Tibial nerve (tissue), 4 donors: ENCODE results near the gene CC2D2A. TPM values are rescaled to one million over a fixed set of nuclear protein-coding genes. Genes with fewer than 3 reads are reported as not detected.

Experiments used
- DNase-seq, 2 donors: peaks; one replicate each; pipeline ENCODE4 v3.0.0-alpha.2; 2019; ENCODE audit warnings: low spot score in 2 of 2
- H3K27ac ChIP-seq, 4 donors: fragments of 200-600 bp; sonication (generic) in 3 of 4; one replicate each; pipeline ENCODE4 v1.5.1; 2017 to 2019; ENCODE audit warnings: mild to moderate bottlenecking in 1 of 4
- H3K27me3 ChIP-seq, 2 donors: fragments of 200-600 bp; sonication (generic) in 1 of 2; one replicate each; pipeline versions ENCODE4 v1.5.1 to v1.6.0; 2017 to 2019
- H3K36me3 ChIP-seq, 3 donors: fragments of 200-600 bp; sonication (generic); one replicate each; pipeline ENCODE4 v1.5.1; 2018 to 2019
- H3K4me1 ChIP-seq, 4 donors: fragments of 200-600 bp; sonication (generic) in 3 of 4; one replicate each; pipeline ENCODE4 v1.5.1; 2017 to 2019
- H3K4me3 ChIP-seq, 4 donors: fragments of 200-600 bp; sonication (generic) in 3 of 4; one replicate each; pipeline ENCODE4 v1.5.1; 2017 to 2019; ENCODE audit warnings: mild to moderate bottlenecking in 1 of 4, moderate library complexity in 1 of 4
- H3K9me3 ChIP-seq, 4 donors: fragments of 200-600 bp; sonication (generic) in 3 of 4; one replicate each; pipeline ENCODE4 v1.5.1; 2017 to 2019
- CTCF ChIP-seq, 5 experiments: fragments of 200-600 bp in 3 of 5; fragments of 450-650 bp in 2 of 5; sonication (generic) in 3 of 5; IDR thresholded peaks; one replicate each; pipeline ENCODE4 v1.5.1; 2016 to 2019; ENCODE audit warnings: antibody characterized with exemption in 5 of 5, mild to moderate bottlenecking in 3 of 5, moderate library complexity in 2 of 5
- EP300 ChIP-seq, 2 donors: sonication (generic); formaldehyde crosslinking; IDR thresholded peaks; one replicate each; pipeline ENCODE4 v1.6.1; 2017; ENCODE audit warnings: antibody characterized with exemption in 2 of 2, mild to moderate bottlenecking in 1 of 2
- POLR2A ChIP-seq, 2 donors: fragments of 450-650 bp; IDR thresholded peaks; one replicate each; pipeline ENCODE4 v1.6.1; 2017; ENCODE audit warnings: antibody characterized with exemption in 2 of 2, mild to moderate bottlenecking in 2 of 2, moderate library complexity in 2 of 2
- WGBS, 2 donors: methylation state at CpG; one replicate each; pipeline ENCODE4 v1.1.5; 2018; 5-methylcytosine and 5-hydroxymethylcytosine counted together
- total RNA-seq, 4 donors: library from RNA; depleted of rRNA; stranded (reverse); fragments of >200 nt; gene quantifications; one replicate each; pipeline ENCODE4 v1.1.0, GENCODE V29; 2016

The CC2D2A gene
- total RNA-seq, 4 donors from 2014 or later, result 29.5 to 47.9 (median 38.4) TPM

DNA sequence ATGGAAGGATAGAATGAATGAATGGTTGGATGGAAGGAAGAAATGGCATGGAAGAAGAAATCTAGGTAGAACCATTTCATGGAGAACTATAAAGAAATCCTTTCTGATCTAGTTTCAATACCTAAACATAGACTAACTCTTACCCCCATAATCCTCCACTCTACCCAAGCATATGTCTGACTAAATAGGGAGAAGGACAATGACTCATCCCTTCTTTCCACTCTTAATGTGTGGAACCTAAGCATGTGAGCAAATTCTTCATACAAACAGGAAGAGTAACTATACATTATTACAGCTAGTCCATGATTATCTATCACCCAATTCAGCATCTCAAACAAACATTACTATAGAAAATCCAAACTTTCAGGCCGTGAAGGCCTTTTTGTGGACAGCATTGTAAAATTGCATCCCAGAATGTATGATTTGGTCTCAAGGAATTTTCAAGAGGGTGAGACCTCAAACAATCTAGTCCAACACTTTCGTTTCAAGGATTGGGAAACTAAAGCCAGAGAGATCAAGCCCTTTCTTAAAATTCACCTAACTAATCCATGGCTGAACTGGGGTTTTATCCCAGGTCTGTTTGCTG, 30.6 kb upstream of the CC2D2A start:
- WGBS, 2 donors, result 46 to 78% methylated on average over 2 of the region's 2 CpGs
- Histone ChIP-seq H3K27me3 (no peaks in the 10 kb centered on the region), H3K4me3 (no peak overlapping the region), H3K4me1 (peaks cover 0 to 16% (median 3%) of the 10 kb centered on the region in 4 donors), H3K36me3 (no peaks in the 10 kb centered on the region), H3K27ac (no peak overlapping the region), H3K9me3 (peaks cover 0 to 5% (median 0%) of the 10 kb centered on the region in 4 donors)
- TF ChIP-seq POLR2A (IDR thresholded peaks at IDR 0.05), result no peak
- DNase-seq, result no peak

- WGBS, 2 donors, result 62 to 87% methylated on average over 2 of the region's 2 CpGs
- peaks cover 0 to 5% (median 0%) of the 10 kb centered on the region in 4 donors for H3K9me3 ChIP-seq
- no peak for DNase-seq
- no peak overlapping the region for H3K4me3 ChIP-seq
- H3K27ac ChIP-seq, result no peak overlapping the region
- no peaks in the 10 kb centered on the region for H3K36me3 ChIP-seq
- no peaks in the 10 kb centered on the region for H3K4me1 ChIP-seq
- no peaks in the 10 kb centered on the region for H3K27me3 ChIP-seq
- TF ChIP-seq EP300 (IDR thresholded peaks at IDR 0.05), result no peak
- TF ChIP-seq CTCF (IDR thresholded peaks at IDR 0.05), result no peak
- TF ChIP-seq POLR2A (IDR thresholded peaks at IDR 0.05), result no peak
These were observed 26.1 kb upstream of the CC2D2A start for GRCh38 chr4:15443371-15444160.

DNA sequence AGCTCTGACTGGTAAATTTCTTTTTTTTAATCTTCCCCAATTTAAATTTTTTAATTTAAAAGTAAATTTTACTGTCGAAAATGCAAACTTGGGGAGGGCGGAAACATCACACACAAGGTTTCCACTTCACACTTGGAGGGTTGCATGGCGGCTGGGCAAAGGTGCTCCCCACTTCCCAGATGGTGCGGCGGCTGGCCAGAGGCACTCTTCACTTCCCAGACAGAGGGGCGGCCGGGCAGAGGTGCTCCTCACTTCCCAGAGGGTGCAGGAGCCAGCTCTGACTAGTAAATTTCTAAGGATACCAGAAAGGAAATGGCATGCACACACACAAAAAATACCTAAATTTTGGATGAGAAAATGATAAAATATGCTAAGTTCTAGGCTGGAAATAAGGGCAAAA, 25.4 kb upstream of the CC2D2A start:
- Histone ChIP-seq H3K4me1 (no peaks in the 10 kb centered on the region), H3K27me3 (no peaks in the 10 kb centered on the region), H3K4me3 (no peak overlapping the region), H3K9me3 (peaks cover 0 to 5% (median 0%) of the 10 kb centered on the region in 4 donors), H3K27ac (no peak overlapping the region), H3K36me3 (no peaks in the 10 kb centered on the region)
- no peak for DNase-seq
- 94 to 95% methylated on average over 7 of the region's 7 CpGs for WGBS, 2 donors
- TF ChIP-seq EP300 (IDR thresholded peaks at IDR 0.05) (no peak), POLR2A (IDR thresholded peaks at IDR 0.05) (no peak), CTCF (IDR thresholded peaks at IDR 0.05) (no peak)

DNA sequence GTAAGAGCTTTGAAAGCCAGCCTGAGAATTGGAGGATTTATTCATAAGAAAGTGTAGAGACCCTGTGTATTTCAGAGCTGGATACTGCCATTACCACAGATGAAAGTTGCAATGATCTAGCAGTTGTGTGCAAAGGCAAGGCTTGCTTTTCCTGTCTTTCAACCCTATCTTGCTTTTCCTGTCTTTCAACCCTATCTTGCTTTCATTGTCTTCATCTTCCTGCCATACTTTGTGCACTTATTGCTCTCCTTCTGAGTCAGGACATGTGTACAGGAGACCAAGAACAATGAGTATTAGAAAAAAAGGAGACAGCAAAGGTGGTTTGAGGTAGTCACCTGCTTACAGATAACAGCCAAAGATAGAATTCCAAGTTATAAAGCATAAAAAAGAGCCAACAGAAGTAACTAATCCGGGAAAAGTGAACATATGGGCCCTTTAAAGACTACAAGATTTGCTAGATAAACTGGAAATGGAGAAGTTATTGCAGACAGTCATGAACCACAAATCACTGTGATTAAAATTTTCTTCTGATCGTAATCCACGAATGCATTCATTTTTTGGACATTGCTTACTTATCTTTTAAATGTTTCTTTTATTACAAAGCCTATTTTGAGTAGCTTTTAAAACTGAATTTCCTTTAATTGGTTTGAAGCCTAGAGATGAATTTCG, 24.7 kb upstream of the CC2D2A start:
- WGBS, 2 donors, result 71 to 76% methylated on average over 4 of the region's 4 CpGs

GRCh38 chr4:15451181-15451865, 18.4 kb upstream of the CC2D2A start:
- Histone ChIP-seq H3K4me1 (peaks cover 2 to 43% (median 30%) of the 10 kb centered on the region in 4 donors), H3K4me3 (no peak overlapping the region), H3K9me3 (no peaks in the 10 kb centered on the region), H3K36me3 (no peaks in the 10 kb centered on the region), H3K27ac (peak overlapping the region in 3 of 4 donors; percentile 28 to 83 (median 70)), H3K27me3 (no peaks in the 10 kb centered on the region)
- no peak for DNase-seq
- no peak for TF ChIP-seq POLR2A (IDR thresholded peaks at IDR 0.05)
- no peak for TF ChIP-seq EP300 (IDR thresholded peaks at IDR 0.05)
- no peak for TF ChIP-seq CTCF (IDR thresholded peaks at IDR 0.05)
- 17 to 31% methylated on average over 1 of the region's 1 CpG for WGBS, 2 donors

More for the DNA sequence above, 24.7 kb upstream of the CC2D2A start:
- H3K4me1 ChIP-seq, result no peaks in the 10 kb centered on the region
- no peaks in the 10 kb centered on the region for H3K27me3 ChIP-seq
- no peak for DNase-seq
- H3K9me3 ChIP-seq, result peaks cover 0 to 5% (median 0%) of the 10 kb centered on the region in 4 donors
- H3K27ac ChIP-seq, result no peak overlapping the region
- no peak overlapping the region for H3K4me3 ChIP-seq
- no peaks in the 10 kb centered on the region for H3K36me3 ChIP-seq
- TF ChIP-seq POLR2A (IDR thresholded peaks at IDR 0.05), result no peak
